ENCODE results near the gene DONSON.
"Not testable (repeated sequence)": the region's sequence is repeated elsewhere in the genome, so short reads cannot be mapped to it uniquely, and the experiment has no call there.

The DONSON gene

GRCh38 chr21:33588485-33589335 is at the start of gene DONSON:
DONSON (minus strand) TSS chr21:33588684; CDS start chr21:33588641, 43 bp downstream.
- in situ Hi-C loops (cut with MboI; ENCODE audit: low sequenced_read_pairs) = no loop called here

GRCh38 chr21:33634254-33634653 is 45.8 kb upstream of the DONSON start:
- in situ Hi-C loops (cut with MboI; ENCODE audit: low sequenced_read_pairs) = no loop called here

GRCh38 chr21:33626151-33626550 is 37.7 kb upstream of the DONSON start:
- in situ Hi-C loops (cut with MboI; ENCODE audit: low sequenced_read_pairs) = not testable (repeated sequence)

- in situ Hi-C loops (cut with MboI; ENCODE audit: low sequenced_read_pairs) = no loop called here
These were observed 33.8 kb upstream of the DONSON start for GRCh38 chr21:33622253-33622652.

- in situ Hi-C loops (cut with MboI; ENCODE audit: low sequenced_read_pairs) = no loop called here
These were observed 31.2 kb upstream of the DONSON start for GRCh38 chr21:33619726-33620125.

GRCh38 chr21:33618407-33618806 is 29.9 kb upstream of the DONSON start:
- in situ Hi-C loops (cut with MboI; ENCODE audit: low sequenced_read_pairs) = no loop called here

- in situ Hi-C loops (cut with MboI; ENCODE audit: low sequenced_read_pairs) = not testable (repeated sequence)
These were observed 29.1 kb upstream of the DONSON start for GRCh38 chr21:33617565-33617964.

- in situ Hi-C loops (cut with MboI; ENCODE audit: low sequenced_read_pairs) = no loop called here
These were observed 22.7 kb upstream of the DONSON start for GRCh38 chr21:33611006-33611744.

- in situ Hi-C loops (cut with MboI; ENCODE audit: low sequenced_read_pairs) = no loop called here
These were observed 20.1 kb upstream of the DONSON start for GRCh38 chr21:33608559-33608958.

- in situ Hi-C loops (cut with MboI; ENCODE audit: low sequenced_read_pairs) = no loop called here
These were observed 9.6 kb upstream of the DONSON start for GRCh38 chr21:33598051-33598450.

GRCh38 chr21:33587792-33588484 is 546 bp downstream of the DONSON start:
- in situ Hi-C loops (cut with MboI; ENCODE audit: low sequenced_read_pairs) = no loop called here

GRCh38 chr21:33586927-33587326 is 1.6 kb downstream of the DONSON start:
- in situ Hi-C loops (cut with MboI; ENCODE audit: low sequenced_read_pairs) = no loop called here

GRCh38 chr21:33584455-33584854 is 4.0 kb downstream of the DONSON start:
- in situ Hi-C loops (cut with MboI; ENCODE audit: low sequenced_read_pairs) = no loop called here

GRCh38 chr21:33578959-33579542 is 9.4 kb downstream of the DONSON start:
- in situ Hi-C loops (cut with MboI; ENCODE audit: low sequenced_read_pairs) = no loop called here

GRCh38 chr21:33578214-33578613 is 10.3 kb downstream of the DONSON start:
- in situ Hi-C loops (cut with MboI; ENCODE audit: low sequenced_read_pairs) = no loop called here

GRCh38 chr21:33576741-33577141 is 11.7 kb downstream of the DONSON start:
- in situ Hi-C loops (cut with MboI; ENCODE audit: low sequenced_read_pairs) = not testable (repeated sequence)

GRCh38 chr21:33572350-33572749 is 16.1 kb downstream of the DONSON start:
- in situ Hi-C loops (cut with MboI; ENCODE audit: low sequenced_read_pairs) = no loop called here

- in situ Hi-C loops (cut with MboI; ENCODE audit: low sequenced_read_pairs) = no loop called here
These were observed 18.5 kb downstream of the DONSON start for GRCh38 chr21:33569991-33570390.

GRCh38 chr21:33568448-33568847 is 20.0 kb downstream of the DONSON start:
- in situ Hi-C loops (cut with MboI; ENCODE audit: low sequenced_read_pairs) = no loop called here

GRCh38 chr21:33567914-33568313 is 20.6 kb downstream of the DONSON start:
- in situ Hi-C loops (cut with MboI; ENCODE audit: low sequenced_read_pairs) = no loop called here

- in situ Hi-C loops (cut with MboI; ENCODE audit: low sequenced_read_pairs) = no loop called here
These were observed 22.0 kb downstream of the DONSON start for GRCh38 chr21:33566514-33566913.

Measured in HL-60/S4 treated with retinoic acid at 250 ng/mL for 4 days and 3 days (cell line).